ENCODE results near the gene BCKDHB.
"Not testable (repeated sequence)": the region's sequence is repeated elsewhere in the genome, so short reads cannot be mapped to it uniquely, and the experiment has no call there.

The BCKDHB gene

GRCh38 chr6:80209430-80209829, 103.0 kb downstream of the BCKDHB start:
- no peak for DNase-seq (ENCODE audit: low read depth)

DNA sequence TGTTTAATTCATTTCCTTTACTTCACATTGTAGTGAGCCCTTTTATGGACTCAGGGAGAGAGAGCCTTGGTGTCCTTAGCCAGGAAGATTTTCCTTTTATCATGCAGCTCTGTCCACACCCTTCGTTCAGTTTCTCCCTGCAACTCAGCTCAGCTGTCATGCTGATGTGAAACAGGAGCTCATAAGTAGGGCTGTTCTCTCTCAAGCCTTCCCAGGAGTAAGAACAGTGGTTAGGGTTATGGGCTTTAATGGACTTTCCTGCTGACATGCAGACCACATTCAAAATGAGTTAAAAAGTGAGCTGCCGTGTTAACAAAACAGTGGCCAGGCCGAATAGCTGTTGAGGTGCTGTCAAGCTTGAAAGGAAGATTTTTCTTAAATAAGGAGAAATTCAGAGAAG, 104.1 kb downstream of the BCKDHB start:
- DNase-seq (ENCODE audit: low read depth) = no peak

- no peak for DNase-seq (ENCODE audit: low read depth)
Measured at GRCh38 chr6:80211286-80211685, 104.8 kb downstream of the BCKDHB start.

GRCh38 chr6:80211890-80212289, 105.4 kb downstream of the BCKDHB start:
- not testable (repeated sequence) for DNase-seq (ENCODE audit: low read depth)

GRCh38 chr6:80214436-80215022, 108.1 kb downstream of the BCKDHB start:
- no peak for DNase-seq (ENCODE audit: low read depth)

GRCh38 chr6:80215063-80215462, 108.6 kb downstream of the BCKDHB start:
- DNase-seq (ENCODE audit: low read depth) = no peak

DNA sequence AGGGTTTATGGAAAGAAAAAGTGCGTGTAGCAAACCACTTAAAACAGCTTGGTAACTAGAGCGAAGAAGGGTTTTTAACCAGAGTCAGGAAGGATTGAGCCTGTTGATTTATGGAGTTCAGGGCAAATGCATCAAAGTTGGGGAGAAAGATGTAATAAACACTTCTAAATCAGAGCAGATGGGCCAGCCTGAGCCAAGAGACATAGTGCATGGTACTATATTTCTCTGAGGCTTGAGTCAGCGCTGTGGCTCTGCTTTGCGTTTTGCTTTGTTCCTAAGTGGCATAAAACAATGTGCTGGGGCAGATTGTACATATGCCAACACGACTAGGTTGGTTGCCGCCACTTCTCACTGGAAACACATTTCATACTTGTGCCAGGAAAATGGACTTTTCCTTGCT, 111.3 kb downstream of the BCKDHB start:
- DNase-seq (ENCODE audit: low read depth) = no peak

DNA sequence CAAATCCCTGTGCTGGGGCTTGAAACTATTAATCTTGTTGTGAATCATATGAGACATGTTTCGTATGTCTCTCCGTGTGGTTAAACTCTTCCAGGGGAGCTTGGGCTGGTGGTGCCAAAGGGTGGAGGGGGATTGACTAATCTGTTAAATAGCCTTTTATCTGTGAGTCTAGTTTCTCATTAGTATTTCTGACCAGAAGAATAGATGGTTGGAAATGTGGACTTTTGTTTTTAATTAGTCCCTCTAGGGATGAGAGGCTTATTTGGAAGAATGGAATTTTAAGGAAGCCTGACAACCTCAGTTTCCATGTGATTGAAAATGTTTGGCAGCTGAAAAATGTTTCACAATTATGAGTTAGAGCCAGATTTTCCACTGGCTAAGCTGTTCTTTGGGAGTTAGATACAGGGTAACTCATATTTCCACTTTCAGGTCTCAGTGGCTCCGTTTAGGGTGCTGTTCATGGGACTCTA, 117.3 kb downstream of the BCKDHB start:
- no peak for DNase-seq (ENCODE audit: low read depth)

DNA sequence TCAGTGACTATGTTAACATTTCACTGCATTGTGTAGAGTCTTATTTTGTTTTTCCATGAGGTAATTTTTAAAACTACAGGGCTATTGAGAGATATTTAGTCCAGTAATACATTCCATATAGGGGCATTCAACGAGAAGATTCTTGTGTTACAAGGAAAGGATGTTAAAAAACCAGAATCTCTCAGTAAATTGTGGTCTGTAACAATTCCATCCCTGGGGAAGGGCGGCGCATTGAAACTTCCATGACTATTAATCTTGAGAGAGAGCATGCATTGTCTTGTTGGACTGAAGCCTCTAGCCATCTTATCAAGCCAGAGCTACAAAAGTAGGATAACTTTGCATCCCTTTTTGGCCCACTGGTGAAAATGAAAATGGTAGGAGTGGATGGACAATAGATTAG, 119.7 kb downstream of the BCKDHB start:
- DNase-seq (ENCODE audit: low read depth) = no peak

DNA sequence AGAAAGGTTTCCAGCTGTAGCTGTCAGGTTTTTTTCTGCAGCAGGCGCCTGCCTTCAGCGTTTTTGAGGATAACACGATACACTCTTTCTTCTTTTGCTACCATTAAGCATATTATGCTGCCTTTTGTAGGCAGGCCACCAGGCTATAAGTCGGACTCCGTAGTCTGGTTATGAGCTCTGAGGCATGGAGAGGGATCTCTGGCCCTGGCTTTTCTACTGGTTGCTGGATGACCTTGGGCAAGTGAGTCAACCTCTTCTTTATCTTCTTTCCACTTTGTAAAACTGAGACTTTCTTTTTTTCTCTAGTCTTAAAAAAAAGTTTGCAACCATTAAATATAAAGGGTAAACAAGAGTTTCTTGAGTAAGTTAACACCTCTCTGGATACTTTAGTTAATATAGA, 120.2 kb downstream of the BCKDHB start:
- DNase-seq (ENCODE audit: low read depth) = no peak

DNA sequence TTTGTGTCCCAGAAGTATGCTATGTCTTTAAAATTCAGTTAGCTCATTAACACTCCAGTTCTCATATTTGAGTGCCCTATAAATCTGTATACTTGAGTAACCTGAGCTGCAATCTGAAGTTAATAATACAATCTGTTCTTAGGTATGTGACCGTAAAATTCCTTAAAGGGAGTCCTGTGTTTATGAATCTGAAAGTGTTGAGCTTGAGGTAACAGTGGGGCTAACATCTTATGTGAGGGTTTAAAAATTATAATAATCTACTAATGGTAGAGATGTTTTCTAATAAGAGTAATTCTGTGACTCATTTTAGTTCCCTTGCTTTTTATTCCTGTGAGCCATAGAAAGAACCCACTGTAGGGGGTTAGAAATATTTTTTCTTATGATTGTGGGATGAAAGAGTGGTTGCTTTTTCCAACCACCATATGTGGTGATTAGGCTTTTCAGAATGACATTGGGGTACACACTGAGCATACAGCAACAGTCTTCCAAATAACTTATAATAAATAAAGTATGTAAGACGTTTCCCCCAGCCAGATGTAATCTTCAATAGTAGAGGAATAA, 121.2 kb downstream of the BCKDHB start:
- no peak for DNase-seq (ENCODE audit: low read depth)

DNA sequence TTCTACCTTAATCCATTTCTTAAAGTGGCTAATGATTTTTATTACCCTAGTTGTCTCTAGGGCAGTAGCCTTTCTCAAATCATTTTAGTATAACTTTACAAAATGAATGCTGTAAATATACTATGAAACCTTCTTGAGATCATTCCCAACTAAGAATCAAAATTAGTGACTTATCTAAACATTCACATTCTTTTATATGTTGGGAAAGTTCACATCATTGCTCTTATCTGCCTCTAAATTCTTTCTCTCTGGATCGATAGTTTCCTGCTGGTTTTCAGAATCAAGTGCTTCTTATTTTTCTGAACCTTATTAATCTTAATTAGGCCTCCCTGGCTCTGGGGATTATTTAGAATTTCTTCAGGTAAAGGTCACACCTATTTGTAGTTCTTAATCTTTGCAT, 126.8 kb downstream of the BCKDHB start:
- no peak for DNase-seq (ENCODE audit: low read depth)

DNA sequence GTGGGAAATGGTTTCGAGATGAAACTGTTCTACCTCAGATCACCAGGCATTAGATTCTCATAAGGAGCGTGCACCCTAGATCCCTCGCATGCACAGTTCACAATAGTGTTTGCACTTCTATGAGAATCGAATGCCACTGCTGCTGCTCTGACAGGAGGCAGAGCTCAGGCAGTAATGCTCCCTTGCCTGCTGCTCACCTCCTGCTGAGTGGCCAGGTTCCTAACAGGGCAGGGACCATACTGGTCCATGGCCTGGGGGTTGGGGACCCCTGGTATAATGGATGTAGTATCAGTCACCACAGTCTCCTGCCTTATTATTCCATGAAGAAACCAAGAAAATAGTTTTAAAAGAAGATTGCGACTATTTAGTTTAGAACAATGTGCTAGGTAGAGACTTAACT, 127.5 kb downstream of the BCKDHB start:
- no peak for DNase-seq (ENCODE audit: low read depth)

GRCh38 chr6:80234401-80234800, 127.9 kb downstream of the BCKDHB start:
- DNase-seq (ENCODE audit: low read depth) = no peak

DNA sequence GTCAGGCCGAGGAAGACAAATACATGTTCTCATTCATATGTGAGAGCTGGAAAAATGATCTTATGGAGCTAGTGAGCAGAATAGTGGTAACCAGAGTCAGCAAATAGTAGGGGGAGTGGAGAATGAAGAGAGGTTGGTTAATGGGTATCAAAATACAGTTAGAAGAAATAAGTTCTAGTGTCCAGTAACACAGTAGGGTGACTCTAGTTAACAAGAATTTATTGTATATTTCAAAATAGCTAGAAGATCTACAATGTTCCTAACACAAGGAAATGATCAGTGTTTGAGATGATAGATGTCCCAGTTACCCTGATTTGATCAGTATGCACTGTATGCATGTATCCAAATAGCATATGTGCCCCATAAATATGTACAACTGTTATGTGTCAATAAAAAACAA, 128.4 kb downstream of the BCKDHB start:
- DNase-seq (ENCODE audit: low read depth) = no peak

GRCh38 chr6:80235647-80236046, 129.2 kb downstream of the BCKDHB start:
- DNase-seq (ENCODE audit: low read depth) = no peak

DNA sequence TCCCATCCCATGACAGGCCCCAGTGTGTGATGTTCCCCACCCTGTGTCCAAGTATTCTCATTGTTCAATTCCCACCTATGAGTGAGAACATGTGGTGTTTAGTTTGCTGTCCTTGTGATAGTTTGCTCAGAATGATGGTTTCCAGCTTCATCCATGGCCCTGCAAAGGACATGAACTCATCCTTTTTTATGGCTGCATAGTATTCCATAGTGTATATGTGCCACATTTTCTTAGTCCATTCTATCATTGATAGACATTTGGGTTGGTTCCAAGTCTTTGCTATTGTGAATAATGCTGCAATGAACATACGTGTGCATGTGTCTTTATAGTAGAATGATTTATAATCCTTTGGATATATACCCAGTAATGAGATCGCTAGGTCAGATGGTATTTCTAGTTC, 132.3 kb downstream of the BCKDHB start:
- DNase-seq (ENCODE audit: low read depth) = not testable (repeated sequence)

DNA sequence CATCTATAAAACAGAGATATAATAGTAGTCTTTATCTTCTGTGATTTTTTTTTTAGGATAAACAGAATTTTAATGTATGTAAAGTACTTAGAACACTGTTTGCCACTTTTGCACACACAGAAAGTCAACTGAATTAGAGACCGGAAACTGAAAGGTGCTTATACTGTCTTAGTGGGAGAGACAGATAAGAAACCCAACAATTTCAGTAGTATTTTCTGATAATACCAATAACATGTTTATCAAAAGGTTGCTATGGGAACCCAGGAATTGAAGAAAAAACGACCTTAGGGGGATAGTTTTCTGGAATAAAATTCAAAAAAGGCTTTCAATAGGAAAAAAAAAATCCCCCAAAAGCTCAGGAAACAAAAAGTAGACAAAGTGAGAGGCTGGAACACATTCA, 138.6 kb downstream of the BCKDHB start:
- no peak for DNase-seq (ENCODE audit: low read depth)

GRCh38 chr6:80249897-80250296, 143.4 kb downstream of the BCKDHB start:
- DNase-seq (ENCODE audit: low read depth) = no peak

GRCh38 chr6:80250391-80250997, 144.0 kb downstream of the BCKDHB start:
- DNase-seq (ENCODE audit: low read depth) = no peak

DNA sequence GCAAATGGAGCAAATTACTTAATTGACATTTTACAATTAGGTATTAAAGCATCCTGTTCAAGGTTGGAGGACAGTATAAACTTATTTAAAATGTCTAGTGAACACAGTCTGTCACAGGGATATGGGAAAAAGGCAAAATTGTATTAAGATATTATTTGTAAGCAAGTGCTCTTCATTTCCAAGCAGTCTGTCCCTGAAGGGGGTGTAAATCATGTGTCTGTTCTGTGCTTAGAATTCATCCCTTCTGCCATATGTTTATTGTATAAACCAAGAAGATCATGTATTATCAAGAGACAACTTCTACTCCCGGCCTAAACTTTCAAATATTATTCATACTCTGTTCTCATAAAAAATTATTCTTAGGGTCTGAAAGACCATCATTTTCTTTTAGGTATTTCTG, 144.8 kb downstream of the BCKDHB start:
- no peak for DNase-seq (ENCODE audit: low read depth)

GRCh38 chr6:80254716-80255115, 148.2 kb downstream of the BCKDHB start:
- DNase-seq (ENCODE audit: low read depth) = no peak

GRCh38 chr6:80256691-80257090, 150.2 kb downstream of the BCKDHB start:
- no peak for DNase-seq (ENCODE audit: low read depth)

GRCh38 chr6:80259118-80259517, 152.6 kb downstream of the BCKDHB start:
- no peak for DNase-seq (ENCODE audit: low read depth)
